HG03457 (cell line): ENCODE results near the gene DGKD.
"Not testable (repeated sequence)": the region's sequence is repeated elsewhere in the genome, so short reads cannot be mapped to it uniquely, and the experiment has no call there.

Experiments used
- ATAC-seq: cut with Tn5 transposase; IDR thresholded peaks from one replicate; pipeline ENCODE4 v1.9.1; 2021; ENCODE audit warnings: moderate number of reproducible peaks; ENCODE audit not compliant: unreplicated experiment

The DGKD gene

GRCh38 chr2:233353769-233354499, at the start of gene DGKD:
Gene DGKD, plus strand, starts transcription at chr2:233354494. Its CDS starts 25 bp downstream, at chr2:233354519.
- no peak for ATAC-seq

- no peak for ATAC-seq
Measured at GRCh38 chr2:233307565-233307964, 46.7 kb upstream of the DGKD start, which contains the start of gene SAG. Gene SAG, plus strand, starts transcription at chr2:233307816. Its CDS starts 1,374 bp downstream, at chr2:233309190.

GRCh38 chr2:233311241-233311926, 42.9 kb upstream of the DGKD start:
- no peak for ATAC-seq

- ATAC-seq = no peak
Measured at GRCh38 chr2:233312874-233313273, 41.4 kb upstream of the DGKD start.

GRCh38 chr2:233314180-233314925, 39.9 kb upstream of the DGKD start:
- ATAC-seq = no peak

- no peak for ATAC-seq
Measured at GRCh38 chr2:233317196-233317943, 36.9 kb upstream of the DGKD start.

GRCh38 chr2:233319256-233319655, 35.0 kb upstream of the DGKD start:
- no peak for ATAC-seq

- ATAC-seq = no peak
Measured at GRCh38 chr2:233320470-233320869, 33.8 kb upstream of the DGKD start.

- no peak for ATAC-seq
Measured at GRCh38 chr2:233321166-233321565, 33.1 kb upstream of the DGKD start.

GRCh38 chr2:233323851-233324250, 30.4 kb upstream of the DGKD start:
- ATAC-seq = no peak

GRCh38 chr2:233325256-233325655, 29.0 kb upstream of the DGKD start:
- ATAC-seq = no peak

- no peak for ATAC-seq
Measured at GRCh38 chr2:233325814-233326213, 28.5 kb upstream of the DGKD start.

- no peak for ATAC-seq
Measured at GRCh38 chr2:233326500-233326899, 27.8 kb upstream of the DGKD start.

- no peak for ATAC-seq
Measured at GRCh38 chr2:233328922-233329321, 25.4 kb upstream of the DGKD start.

- ATAC-seq = no peak
Measured at GRCh38 chr2:233329489-233330135, 24.7 kb upstream of the DGKD start.

- peak; percentile 41 for ATAC-seq
Measured at GRCh38 chr2:233331536-233331935, 22.8 kb upstream of the DGKD start.

- ATAC-seq = no peak
Measured at GRCh38 chr2:233332125-233332524, 22.2 kb upstream of the DGKD start.

- no peak for ATAC-seq
Measured at GRCh38 chr2:233334915-233335314, 19.4 kb upstream of the DGKD start.

- ATAC-seq = not testable (repeated sequence)
Measured at GRCh38 chr2:233336091-233336490, 18.2 kb upstream of the DGKD start.

GRCh38 chr2:233336541-233336940, 17.8 kb upstream of the DGKD start:
- no peak for ATAC-seq
